ENCODE results near the gene ARHGAP31.
A peak's percentile ranks its signal among the peaks of the same experiment; 100 is the strongest.
"Not testable (repeated sequence)": the region's sequence is repeated elsewhere in the genome, so short reads cannot be mapped to it uniquely, and the experiment has no call there.

Gene ARHGAP31

DNA sequence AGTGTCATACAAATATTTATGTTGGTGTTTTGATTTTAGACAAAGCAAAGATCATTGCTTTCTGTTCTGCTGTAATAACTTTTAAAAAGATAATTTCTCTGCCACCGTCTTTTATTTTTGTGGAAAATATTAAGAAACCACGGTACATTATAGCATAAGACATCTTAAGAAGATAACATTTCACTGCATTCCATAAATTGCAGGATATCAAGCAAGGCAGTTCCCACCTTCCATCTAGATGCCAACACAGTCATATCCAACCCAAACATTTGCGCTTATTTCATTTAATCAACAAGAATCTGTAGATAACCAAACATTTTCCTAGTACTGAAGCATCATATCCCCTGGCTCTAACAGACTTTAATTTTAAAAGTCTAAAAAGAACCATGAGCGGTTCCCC is 25.1 kb downstream of the ARHGAP31 start:
- TF ChIP-seq, protein P1, sequence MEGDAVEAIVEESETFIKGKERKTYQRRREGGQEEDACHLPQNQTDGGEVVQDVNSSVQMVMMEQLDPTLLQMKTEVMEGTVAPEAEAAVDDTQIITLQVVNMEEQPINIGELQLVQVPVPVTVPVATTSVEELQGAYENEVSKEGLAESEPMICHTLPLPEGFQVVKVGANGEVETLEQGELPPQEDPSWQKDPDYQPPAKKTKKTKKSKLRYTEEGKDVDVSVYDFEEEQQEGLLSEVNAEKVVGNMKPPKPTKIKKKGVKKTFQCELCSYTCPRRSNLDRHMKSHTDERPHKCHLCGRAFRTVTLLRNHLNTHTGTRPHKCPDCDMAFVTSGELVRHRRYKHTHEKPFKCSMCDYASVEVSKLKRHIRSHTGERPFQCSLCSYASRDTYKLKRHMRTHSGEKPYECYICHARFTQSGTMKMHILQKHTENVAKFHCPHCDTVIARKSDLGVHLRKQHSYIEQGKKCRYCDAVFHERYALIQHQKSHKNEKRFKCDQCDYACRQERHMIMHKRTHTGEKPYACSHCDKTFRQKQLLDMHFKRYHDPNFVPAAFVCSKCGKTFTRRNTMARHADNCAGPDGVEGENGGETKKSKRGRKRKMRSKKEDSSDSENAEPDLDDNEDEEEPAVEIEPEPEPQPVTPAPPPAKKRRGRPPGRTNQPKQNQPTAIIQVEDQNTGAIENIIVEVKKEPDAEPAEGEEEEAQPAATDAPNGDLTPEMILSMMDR (IDR thresholded peaks at IDR 0.05; ENCODE audit: insufficient read depth, low read depth, low read length, missing control alignments), result no peak
- no peak for DNase-seq (ENCODE audit: low read depth)
- H3K4me3 ChIP-seq (ENCODE audit: low read length), result no peak overlapping the region

DNA sequence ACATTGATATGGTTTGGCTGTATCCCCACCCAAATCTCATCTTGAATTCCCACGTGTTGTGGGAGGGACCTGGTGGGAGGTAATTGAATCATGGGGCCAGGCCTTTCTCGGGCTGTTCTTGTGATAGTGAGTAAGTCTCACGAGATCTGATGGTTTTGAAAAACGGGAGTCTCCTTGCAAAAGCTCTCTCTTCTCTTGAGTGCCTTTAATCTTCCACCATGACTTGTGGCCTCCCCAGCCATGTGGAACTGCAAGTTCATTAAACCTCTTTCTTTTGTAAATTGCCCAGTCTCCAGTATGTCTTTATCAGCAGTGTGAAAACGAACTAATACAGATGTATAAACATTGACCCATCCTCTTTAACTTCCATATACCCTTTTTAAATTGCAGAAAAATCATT is 26.6 kb downstream of the ARHGAP31 start:
- H3K4me3 ChIP-seq (ENCODE audit: low read length); DNase-seq (ENCODE audit: low read depth): not testable (repeated sequence)

DNA sequence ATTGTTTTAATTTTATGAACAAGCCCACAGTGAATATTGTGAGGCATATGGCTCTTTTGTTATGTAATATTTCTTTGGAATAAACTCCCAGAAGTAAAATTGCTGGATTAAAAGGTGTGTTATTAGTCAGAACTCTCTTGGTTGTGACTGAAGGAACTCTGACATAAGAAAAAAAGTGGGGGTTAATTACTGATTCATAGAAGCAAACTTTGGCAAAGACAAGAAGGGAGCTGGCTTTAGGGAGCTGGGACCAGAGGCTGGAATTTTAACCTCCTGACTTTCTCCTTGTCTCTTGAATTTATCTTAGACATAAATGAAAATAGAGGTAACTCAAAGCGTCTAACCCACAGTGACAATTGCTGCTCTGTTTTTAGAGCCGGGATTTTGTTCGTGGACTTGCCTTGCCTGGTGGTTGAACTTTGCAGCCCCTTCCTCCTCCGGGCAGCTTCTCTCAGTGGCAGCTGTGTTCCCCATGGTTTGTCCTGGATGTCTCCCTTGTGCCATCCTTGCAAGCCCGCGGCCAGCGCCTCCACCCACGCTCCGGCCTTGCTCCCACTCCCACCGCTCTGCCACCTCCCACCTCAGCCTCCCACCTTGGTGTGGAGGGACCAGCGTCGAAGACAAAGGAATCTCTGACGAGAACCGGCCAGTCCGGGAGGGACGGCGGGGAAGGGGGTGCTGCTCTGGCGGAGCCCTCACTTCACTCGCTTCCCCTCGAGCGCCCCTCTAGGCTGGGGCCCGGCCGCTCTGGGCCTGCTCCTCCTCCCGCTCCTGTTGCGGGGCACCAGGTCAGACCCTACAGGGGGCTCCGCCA is 28.0 kb downstream of the ARHGAP31 start:
- peak; percentile 48 for DNase-seq (ENCODE audit: low read depth)
- TF ChIP-seq, protein P1 (IDR thresholded peaks at IDR 0.05; ENCODE audit: insufficient read depth, low read depth, low read length, missing control alignments), result no peak
- H3K4me3 ChIP-seq (ENCODE audit: low read length), result peak overlapping the region; percentile 57

DNA sequence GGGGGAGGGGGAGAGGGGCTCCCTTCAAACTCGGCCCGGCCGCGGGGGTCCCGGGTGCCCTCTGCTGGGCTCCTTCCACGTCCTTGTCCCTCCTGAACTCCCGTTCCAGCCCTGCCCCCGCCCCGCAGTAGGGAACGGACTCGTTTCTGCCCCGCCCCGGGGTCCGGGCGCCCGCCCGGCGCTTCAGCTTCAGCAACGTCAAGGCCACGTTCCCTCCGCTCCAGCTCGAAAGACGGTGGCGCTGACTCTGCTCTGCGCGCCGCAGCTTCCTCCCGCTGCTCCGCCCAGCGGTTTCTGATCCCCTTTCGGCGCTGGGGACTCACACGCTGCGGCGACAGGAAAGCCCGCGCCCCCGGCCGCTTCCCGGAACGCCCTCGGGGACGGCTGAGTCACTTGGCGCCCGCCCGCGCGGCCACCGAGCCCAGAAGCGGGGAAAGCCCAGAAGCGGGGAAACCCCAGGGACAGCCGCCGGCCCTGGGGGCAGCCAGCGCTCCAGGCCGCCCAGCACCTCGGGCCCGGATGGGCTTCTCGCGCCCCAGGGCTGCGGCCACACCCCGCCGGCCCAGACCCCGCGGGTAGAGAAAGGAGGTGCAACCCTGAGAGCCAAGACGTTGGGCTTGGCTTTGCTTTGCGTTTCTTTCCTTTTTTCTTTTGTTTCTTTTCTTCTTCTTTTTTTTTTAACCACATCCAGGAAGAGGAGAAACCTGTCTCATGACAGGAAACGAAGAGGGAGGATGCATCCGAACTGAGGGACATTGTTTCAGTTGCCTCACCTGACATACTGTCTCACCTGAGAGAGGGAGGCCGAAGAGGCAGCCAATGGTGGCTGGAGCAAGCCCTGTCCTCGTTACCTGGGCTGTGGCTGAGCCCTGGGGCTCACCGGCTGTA is 28.9 kb downstream of the ARHGAP31 start:
- TF ChIP-seq, protein P1 (IDR thresholded peaks at IDR 0.05; ENCODE audit: insufficient read depth, low read depth, low read length, missing control alignments), result no peak
- peak; percentile 67 for DNase-seq (ENCODE audit: low read depth)
- peak overlapping the region; percentile 57 for H3K4me3 ChIP-seq (ENCODE audit: low read length)

DNA sequence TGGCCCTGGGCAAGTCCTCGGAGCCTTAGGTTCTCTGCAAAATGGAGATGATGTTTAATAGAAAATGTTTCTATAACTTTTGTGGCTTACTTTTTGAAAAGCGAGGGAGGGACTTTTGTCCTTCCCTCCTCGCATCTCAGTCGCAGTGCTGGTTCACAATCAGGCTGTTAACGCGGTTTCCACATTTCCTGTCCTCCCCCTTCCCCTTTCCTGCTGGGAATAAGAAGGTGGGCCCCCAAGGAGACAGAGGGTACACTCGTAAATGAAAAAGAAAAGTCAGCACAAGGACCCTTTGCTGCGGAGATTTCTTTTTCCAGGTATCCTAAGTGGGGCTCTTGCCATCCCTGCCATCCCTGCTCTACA is 29.5 kb downstream of the ARHGAP31 start:
- DNase-seq (ENCODE audit: low read depth), result no peak
- TF ChIP-seq, protein P1 (IDR thresholded peaks at IDR 0.05; ENCODE audit: insufficient read depth, low read depth, low read length, missing control alignments), result no peak
- H3K4me3 ChIP-seq (ENCODE audit: low read length), result peak overlapping the region; percentile 57

DNA sequence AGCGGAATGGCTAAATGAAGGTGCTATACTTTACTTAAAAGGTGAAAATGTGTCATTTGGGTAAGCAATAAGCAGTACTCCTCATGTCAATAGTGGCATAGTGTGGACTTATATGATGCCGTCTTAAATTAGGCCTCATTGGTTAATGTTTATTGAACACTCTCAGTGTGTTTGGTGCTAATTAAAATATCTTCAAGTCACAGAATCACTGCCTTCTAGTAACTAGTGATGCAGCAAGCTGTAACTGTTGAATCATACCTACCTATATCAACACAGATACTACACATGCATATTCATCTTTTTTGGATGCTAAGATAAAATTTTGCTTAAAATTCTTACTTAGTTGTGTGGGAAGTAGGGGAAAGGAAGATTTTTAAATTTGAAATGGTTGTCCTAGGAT is 30.7 kb downstream of the ARHGAP31 start:
- H3K4me3 ChIP-seq (ENCODE audit: low read length), result no peak overlapping the region
- TF ChIP-seq, protein P1 (IDR thresholded peaks at IDR 0.05; ENCODE audit: insufficient read depth, low read depth, low read length, missing control alignments), result no peak
- no peak for DNase-seq (ENCODE audit: low read depth)

DNA sequence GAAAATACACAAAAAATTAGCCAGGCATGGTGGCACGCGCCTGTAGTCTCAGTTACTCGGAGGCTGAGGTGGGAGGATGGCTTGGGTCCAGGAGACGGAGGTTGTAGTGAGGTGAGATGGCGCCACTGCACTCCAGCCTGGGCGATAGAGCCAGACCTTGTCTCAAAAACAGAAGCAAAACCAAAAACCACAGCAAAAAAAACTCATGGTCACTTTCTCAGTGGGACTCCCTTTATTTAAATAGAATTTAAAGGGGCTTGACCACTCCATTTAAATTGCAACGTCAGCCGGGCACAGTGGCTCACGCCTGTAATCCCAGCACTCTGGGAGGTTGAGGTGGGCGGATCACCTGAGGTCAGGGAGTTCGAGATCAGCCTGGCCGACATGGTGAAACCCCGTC is 32.8 kb downstream of the ARHGAP31 start:
- TF ChIP-seq, protein P1 (IDR thresholded peaks at IDR 0.05; ENCODE audit: insufficient read depth, low read depth, low read length, missing control alignments), result no peak
- H3K4me3 ChIP-seq (ENCODE audit: low read length), result no peak overlapping the region
- no peak for DNase-seq (ENCODE audit: low read depth)

All from epithelial cell of esophagus (primary cell).